Activated naive CD8-positive, alpha-beta T cell treated with anti-CD3 and anti-CD28 coated beads, Interleukin-2, amount 10 ng/mL, durations not matched to agents 7 days and 5 days (primary cell): ENCODE results near the gene POLN. TPM values are rescaled to one million over a fixed set of nuclear protein-coding genes. Genes with fewer than 3 reads are reported as not detected.

Source experiments
- ATAC-seq: fragments of 150-1000 bp; cut with Tn5 transposase; one replicate; pipeline ENCODE4 v1.10.0; 2021; ENCODE audit warnings: low read depth, moderate library complexity
- POLR2A ChIA-PET: fragments of 350-600 bp; sonication (Branson Sonifier 250); formaldehyde crosslinking; loops from one replicate; lab custom pipeline; 2021; ENCODE audit warnings: antibody characterized with exemption; lab: Charles Lee
- DNase-seq: peaks from one replicate; pipeline ENCODE4 v3.0.0; 2021
- H3K27ac Mint-ChIP-seq: one replicate; pipeline ENCODE4 v1.8.0; 2022; ENCODE audit warnings: mild to moderate bottlenecking, mixed read lengths
- H3K27me3 Mint-ChIP-seq: one replicate; pipeline ENCODE4 v1.8.0; 2022; ENCODE audit warnings: mild to moderate bottlenecking, moderate library complexity, mixed read lengths
- H3K36me3 Mint-ChIP-seq: one replicate; pipeline ENCODE4 v1.8.0; 2021; ENCODE audit warnings: mild to moderate bottlenecking, mixed read lengths
- H3K4me1 Mint-ChIP-seq: one replicate; pipeline ENCODE4 v1.8.0; 2021; ENCODE audit warnings: mixed read lengths
- H3K4me3 Mint-ChIP-seq: one replicate; pipeline ENCODE4 v1.8.0; 2022; ENCODE audit warnings: mild to moderate bottlenecking, moderate library complexity, mixed read lengths
- H3K9me3 Mint-ChIP-seq: one replicate; pipeline ENCODE4 v1.8.0; 2021; ENCODE audit warnings: mixed read lengths
- total RNA-seq, 2 experiments: library from RNA; stranded (reverse); gene quantifications; one replicate each; pipeline ENCODE4 v1.2.3, GENCODE V29; 2021

The POLN gene
- total RNA-seq, 2 experiments from 2014 or later: 2.4 to 3.2 TPM

DNA sequence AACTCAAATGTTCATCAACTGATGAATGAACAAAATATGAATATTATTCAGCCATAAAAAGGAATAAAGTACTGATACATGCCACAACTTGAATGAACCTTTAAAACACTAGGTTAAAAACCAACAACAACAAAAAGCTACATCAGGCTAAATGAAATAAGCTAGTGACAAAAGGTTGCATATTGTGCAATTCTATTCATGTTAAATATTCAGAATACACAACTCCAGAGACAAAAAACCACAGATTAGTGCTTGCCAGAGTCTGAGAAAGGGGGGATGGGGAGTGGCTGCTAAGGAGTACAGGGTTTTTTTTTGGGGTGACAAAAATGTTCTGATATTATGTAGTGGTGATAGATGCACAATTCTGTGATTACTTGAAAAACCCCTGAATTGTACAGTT lies 58.5 kb downstream of the POLN start:
- H3K4me1 Mint-ChIP-seq: peaks cover 2% of the 10 kb centered on the region

DNA sequence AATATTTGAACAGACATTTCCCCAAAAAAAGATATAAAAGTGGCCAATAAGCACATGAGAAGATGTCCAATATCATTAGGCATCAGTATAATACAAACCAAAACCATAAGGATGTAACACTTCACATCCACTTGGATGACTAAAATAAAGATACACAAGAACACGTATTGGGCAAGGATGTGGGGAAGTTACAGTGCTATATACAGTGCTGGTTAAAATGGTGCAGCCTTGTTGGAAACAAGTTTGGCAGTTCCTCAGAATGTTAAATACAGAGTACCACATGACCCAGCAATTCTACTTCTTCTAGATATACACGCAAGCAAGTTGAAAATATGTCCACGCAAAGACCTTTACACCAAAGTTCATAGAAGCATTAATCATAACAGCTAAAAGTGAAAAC lies 58.9 kb downstream of the POLN start:
- DNase-seq: no peak
- Mint-ChIP-seq H3K4me1 (peaks cover 2% of the 10 kb centered on the region), H3K4me3 (no peak overlapping the region), H3K27ac (no peak overlapping the region), H3K27me3 (peaks cover 3% of the 10 kb centered on the region), H3K36me3 (peaks cover 13% of the 10 kb centered on the region), H3K9me3 (peaks cover 3% of the 10 kb centered on the region)
- no peak for ATAC-seq
- POLR2A ChIA-PET: no interaction called here

More for the DNA sequence above, 58.5 kb downstream of the POLN start:
- no peak overlapping the region for H3K27ac Mint-ChIP-seq
- POLR2A ChIA-PET: no interaction called here
- peaks cover 3% of the 10 kb centered on the region for H3K9me3 Mint-ChIP-seq
- ATAC-seq (no peak), DNase-seq (no peak)
- no peak overlapping the region for H3K4me3 Mint-ChIP-seq
- peaks cover 13% of the 10 kb centered on the region for H3K36me3 Mint-ChIP-seq
- peaks cover 3% of the 10 kb centered on the region for H3K27me3 Mint-ChIP-seq

DNA sequence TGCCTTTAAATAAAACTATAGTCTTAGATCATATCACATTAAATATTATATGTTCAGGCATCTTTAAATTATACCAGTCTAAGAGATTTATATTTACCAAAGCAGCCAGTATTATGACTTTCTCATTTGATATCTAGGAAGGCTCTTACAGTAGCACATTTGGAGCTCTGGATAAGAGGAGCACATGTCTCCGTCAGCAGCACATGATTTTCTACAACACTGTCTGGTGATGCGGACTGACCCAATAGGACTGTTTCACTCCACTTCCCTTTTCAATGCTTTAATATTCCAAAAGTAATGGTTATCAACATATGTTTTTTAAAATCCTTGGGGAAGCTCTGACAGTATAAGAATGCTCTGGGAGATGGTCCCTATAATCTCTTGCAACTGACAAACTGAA lies 61.5 kb downstream of the POLN start:
- Mint-ChIP-seq H3K4me1 (peaks cover 7% of the 10 kb centered on the region), H3K4me3 (no peak overlapping the region), H3K27me3 (peaks cover 3% of the 10 kb centered on the region), H3K36me3 (peaks cover 12% of the 10 kb centered on the region), H3K27ac (no peak overlapping the region), H3K9me3 (peaks cover 2% of the 10 kb centered on the region)
- POLR2A ChIA-PET: no interaction called here
- no peak for ATAC-seq
- no peak for DNase-seq

DNA sequence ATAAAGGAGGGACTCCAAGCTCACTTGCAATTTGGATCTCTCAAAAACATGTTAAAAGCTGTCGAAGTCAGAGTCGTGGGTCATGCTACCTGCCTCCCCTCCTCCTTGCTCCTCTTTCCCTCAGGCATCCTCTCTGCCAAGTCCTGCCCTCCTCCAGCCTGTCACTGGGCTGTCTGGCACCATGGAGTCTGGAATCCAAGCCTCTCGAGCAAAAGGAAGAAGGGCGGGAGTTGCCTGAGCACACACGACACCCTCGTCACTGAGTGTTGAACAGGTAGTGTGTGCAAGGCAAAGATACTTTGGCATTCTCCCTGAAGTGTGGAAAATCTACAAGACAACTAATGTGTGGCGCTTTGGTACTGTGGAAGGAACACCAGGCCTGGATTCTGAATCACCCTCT lies 62.2 kb downstream of the POLN start:
- POLR2A ChIA-PET: no interaction called here
- H3K27me3 Mint-ChIP-seq: peaks cover 3% of the 10 kb centered on the region
- no peak overlapping the region for H3K27ac Mint-ChIP-seq
- H3K9me3 Mint-ChIP-seq: peaks cover 2% of the 10 kb centered on the region
- no peak overlapping the region for H3K4me3 Mint-ChIP-seq
- ATAC-seq: no peak
- no peak for DNase-seq
- H3K4me1 Mint-ChIP-seq: peaks cover 9% of the 10 kb centered on the region
- peaks cover 12% of the 10 kb centered on the region for H3K36me3 Mint-ChIP-seq

DNA sequence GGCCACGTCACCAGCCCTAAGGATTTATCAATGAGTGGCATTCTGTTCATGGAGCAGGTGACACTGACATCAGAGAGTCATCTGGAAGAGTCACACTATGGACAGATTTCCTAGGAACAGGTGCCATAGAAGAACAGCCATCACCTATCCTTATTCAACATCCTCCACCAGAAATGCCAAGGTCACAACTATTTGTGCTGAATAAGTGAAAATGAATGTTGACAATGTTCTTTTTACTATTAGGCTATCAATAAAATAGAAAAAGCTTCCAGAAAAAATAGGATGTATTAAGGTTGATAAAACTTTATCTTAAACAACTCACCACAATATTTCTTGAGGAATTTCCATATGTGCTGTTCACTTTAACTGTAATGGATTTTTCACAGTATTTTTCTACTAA lies 62.9 kb downstream of the POLN start:
- DNase-seq (no peak), ATAC-seq (no peak)
- Mint-ChIP-seq H3K27me3 (peaks cover 2% of the 10 kb centered on the region), H3K9me3 (peaks cover 2% of the 10 kb centered on the region), H3K27ac (no peak overlapping the region), H3K36me3 (peaks cover 11% of the 10 kb centered on the region), H3K4me3 (no peak overlapping the region), H3K4me1 (peaks cover 7% of the 10 kb centered on the region)
- POLR2A ChIA-PET: no interaction called here

DNA sequence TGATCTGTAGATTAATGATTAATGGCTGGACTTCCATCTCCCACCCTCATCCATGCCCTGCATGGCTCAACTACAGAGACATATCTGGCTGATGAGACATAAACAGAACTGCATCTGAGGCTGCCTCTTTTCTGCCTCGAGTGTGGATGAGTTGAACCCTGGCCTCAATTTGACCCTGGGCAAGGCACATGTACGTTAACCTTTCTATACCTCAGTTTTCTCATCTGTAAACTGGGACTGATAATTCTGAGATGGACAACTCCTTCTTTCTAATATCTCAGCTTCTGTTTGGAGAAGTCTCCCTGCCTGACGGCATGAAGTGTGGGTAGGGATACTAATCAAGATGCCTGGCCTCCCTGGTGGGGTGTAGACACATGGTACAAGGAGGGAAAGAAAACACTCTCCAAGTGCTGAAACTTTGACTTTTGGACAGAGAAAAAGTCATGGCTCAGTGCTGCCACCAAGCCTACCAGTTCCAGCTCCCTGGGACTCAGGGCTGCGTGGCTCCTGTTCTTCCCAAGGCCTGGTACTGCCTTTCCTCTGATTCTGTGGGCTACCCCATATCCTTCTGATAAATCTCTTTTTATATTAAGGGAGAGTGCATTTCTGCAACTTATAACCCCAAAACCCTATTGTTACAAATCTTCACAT lies 64.4 kb downstream of the POLN start:
- ATAC-seq: peak; percentile 43
- Mint-ChIP-seq H3K4me3 (no peak overlapping the region), H3K4me1 (peaks cover 10% of the 10 kb centered on the region), H3K27me3 (no peaks in the 10 kb centered on the region), H3K9me3 (peaks cover 1% of the 10 kb centered on the region), H3K27ac (peak overlapping the region; percentile 46), H3K36me3 (peaks cover 9% of the 10 kb centered on the region)
- POLR2A ChIA-PET: no interaction called here
- DNase-seq: no peak

DNA sequence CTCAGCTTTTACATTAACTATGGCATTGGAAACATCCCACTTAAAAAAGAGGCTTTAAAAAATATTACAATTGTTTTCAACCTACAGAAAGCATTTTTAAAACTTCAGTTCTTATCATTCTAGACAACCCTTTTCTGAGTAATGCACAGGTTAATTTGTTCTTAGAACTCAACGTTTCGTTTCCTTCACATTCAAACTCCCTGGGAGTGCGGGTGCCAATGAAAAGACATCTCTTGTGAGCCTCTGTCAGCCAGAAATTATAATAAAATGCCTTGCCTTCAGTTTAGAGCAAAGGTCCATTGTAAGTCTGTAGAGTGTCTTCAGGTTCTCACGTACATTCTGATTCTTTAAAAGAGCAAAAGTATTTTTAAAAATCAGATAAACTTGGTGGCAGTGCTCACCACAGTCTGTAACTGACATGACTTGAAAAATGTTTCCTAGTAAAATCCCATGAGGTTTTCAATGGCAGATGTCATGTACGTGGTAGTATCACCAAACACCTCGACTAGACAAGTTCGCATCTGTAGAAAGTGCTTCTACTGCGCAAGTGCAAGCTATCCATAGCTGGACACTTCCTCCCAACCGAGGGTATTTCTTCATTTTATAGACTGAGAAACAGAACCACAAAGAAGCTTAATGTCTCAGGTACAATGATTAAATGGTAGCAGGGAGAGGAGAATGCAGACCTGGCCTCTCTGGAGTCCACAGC lies 65.8 kb downstream of the POLN start:
- DNase-seq (no peak), ATAC-seq (peak; percentile 37)
- POLR2A ChIA-PET: interaction anchor here (0.6 kb wide), 1 partner anchor 164 kb away, joined by 4 read pairs; no protein-coding TSS in a partner anchor
- H3K27me3 Mint-ChIP-seq: no peaks in the 10 kb centered on the region
- H3K4me3 Mint-ChIP-seq: no peak overlapping the region
- peaks cover 3% of the 10 kb centered on the region for H3K36me3 Mint-ChIP-seq
- no peaks in the 10 kb centered on the region for H3K9me3 Mint-ChIP-seq
- H3K27ac Mint-ChIP-seq: peak overlapping the region; percentile 69
- H3K4me1 Mint-ChIP-seq: peaks cover 19% of the 10 kb centered on the region

DNA sequence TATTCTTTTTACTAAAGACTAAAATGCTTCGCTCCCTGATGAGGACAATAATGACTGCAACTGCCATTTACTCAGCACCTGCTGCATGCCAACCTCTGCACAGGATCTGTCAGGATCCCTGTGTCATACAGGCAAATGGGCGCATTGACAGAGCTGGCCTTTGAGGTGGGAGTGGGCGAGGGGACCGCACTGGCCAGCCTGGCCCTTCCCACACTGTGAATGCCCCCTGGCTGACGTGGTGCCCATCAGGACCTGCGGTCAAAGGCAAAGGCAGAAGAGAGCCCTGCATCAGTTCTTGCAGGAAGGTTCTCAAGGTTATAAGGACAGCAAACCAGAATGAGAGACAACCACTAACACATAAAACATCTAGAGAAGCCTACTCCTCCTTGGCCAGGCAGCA lies 67.9 kb downstream of the POLN start:
- H3K9me3 Mint-ChIP-seq: no peaks in the 10 kb centered on the region
- POLR2A ChIA-PET: no interaction called here
- no peak overlapping the region for H3K27ac Mint-ChIP-seq
- DNase-seq: no peak
- no peaks in the 10 kb centered on the region for H3K27me3 Mint-ChIP-seq
- ATAC-seq: no peak
- no peak overlapping the region for H3K4me3 Mint-ChIP-seq
- H3K36me3 Mint-ChIP-seq: peaks cover 5% of the 10 kb centered on the region
- peaks cover 19% of the 10 kb centered on the region for H3K4me1 Mint-ChIP-seq

DNA sequence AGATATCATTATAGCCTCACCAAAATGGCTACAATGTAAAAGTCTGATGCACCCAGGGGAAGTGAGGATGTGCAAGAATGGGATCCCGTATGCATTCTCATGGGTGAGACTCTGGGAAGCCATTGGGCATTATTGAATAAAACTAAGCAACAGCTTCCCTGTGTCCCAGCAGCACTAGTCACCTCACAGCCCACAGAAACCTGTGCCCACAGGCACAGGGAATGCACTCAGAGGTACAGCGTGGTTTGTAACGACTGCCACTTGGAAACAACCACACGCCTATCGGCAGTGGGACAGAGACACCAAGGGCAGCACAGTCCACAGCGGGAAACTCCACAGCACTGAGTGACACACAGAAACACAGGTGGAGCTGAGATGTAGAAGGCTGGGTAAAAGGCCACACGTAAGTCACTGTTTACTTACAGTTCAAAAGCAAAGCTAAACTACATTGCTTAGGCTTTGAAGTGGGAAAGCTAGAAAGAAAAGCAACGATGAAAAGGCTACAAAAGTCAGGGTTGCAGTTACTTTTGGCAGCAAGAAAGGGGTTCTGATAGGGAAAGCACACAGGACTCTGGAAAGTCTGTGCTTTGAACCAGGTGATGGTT lies 69.2 kb downstream of the POLN start:
- peak overlapping the region; percentile 26 for H3K27ac Mint-ChIP-seq
- peaks cover 19% of the 10 kb centered on the region for H3K4me1 Mint-ChIP-seq
- no peaks in the 10 kb centered on the region for H3K9me3 Mint-ChIP-seq
- H3K36me3 Mint-ChIP-seq: peaks cover 11% of the 10 kb centered on the region
- H3K4me3 Mint-ChIP-seq: peak overlapping the region; percentile 17
- DNase-seq (no peak), ATAC-seq (peak; percentile 35)
- no peaks in the 10 kb centered on the region for H3K27me3 Mint-ChIP-seq
- POLR2A ChIA-PET: interaction anchor here (1.2 kb wide), 1 partner anchor 68 kb away, joined by 4 read pairs; no protein-coding TSS in a partner anchor

DNA sequence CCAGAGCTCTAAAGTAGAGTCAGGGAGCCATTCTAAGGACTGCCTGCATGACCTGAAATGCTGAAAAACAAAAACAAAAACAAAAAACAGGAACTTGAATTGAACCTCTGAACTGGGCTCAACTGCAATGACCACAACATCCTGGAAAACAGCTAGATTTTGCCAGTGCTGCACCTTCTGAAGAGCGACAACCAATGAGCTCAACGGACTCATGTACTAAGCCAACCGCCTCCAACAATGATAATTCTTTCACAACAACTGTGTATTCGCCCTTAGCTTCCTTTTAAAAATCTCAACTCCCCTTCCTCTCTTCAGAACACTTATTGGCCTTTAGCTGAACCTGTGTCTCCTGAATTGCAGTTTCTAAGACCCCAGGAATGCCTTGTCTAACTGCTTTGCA lies 69.8 kb downstream of the POLN start:
- DNase-seq (no peak), ATAC-seq (peak; percentile 75)
- H3K4me3 Mint-ChIP-seq: peak overlapping the region; percentile 17

DNA sequence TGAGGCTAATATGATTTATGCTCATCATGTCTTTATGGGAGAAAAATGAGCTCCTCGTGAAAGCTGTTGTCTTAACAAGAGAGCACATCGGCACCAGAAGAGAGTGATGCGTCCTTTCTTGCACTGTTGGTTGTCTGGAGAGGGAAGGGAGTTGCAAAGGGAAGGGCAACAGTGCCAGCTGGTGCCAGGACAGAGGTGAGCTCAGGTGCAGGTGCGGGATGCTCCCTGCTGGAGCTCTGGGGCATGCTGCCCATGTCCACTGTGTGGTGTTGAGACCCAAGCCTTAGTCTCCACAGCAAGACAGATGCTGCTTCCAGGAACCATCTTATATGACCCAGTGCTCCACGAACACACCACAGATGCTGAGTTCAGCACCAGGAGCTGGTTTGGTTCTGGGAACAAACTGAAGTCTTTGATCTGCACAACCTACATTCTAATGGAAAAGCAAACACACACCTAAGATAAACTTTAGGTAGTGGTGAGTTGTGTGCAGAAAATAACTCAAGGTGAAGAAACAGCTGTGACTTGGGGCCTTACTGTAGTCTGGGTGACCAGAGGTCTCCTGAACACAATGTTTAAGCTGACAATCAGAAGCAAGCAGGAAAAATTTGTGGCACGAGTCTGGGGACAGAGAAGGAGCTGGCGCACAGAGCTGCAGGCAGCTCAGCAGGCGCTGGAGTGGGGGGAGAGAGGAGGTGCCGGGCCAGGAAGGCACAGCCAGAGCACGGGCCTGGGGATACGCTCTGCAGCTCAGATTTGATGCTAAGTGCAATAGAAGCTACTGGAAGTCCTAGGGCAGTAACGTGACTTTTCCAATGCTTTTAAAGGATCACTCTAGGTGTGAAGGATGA lies 73.2 kb downstream of the POLN start:
- Mint-ChIP-seq H3K36me3 (peaks cover 10% of the 10 kb centered on the region), H3K27me3 (no peaks in the 10 kb centered on the region), H3K4me3 (no peak overlapping the region), H3K9me3 (peaks cover 1% of the 10 kb centered on the region), H3K27ac (no peak overlapping the region), H3K4me1 (peaks cover 12% of the 10 kb centered on the region)
- POLR2A ChIA-PET: no interaction called here
- ATAC-seq (no peak), DNase-seq (no peak)

More for the DNA sequence above, 69.8 kb downstream of the POLN start:
- POLR2A ChIA-PET: interaction anchor here (1.2 kb wide), 1 partner anchor 69 kb away, joined by 4 read pairs; no protein-coding TSS in a partner anchor
- Mint-ChIP-seq H3K27ac (peak overlapping the region; percentile 27), H3K9me3 (no peaks in the 10 kb centered on the region), H3K4me1 (peaks cover 19% of the 10 kb centered on the region), H3K36me3 (peaks cover 11% of the 10 kb centered on the region), H3K27me3 (no peaks in the 10 kb centered on the region)

DNA sequence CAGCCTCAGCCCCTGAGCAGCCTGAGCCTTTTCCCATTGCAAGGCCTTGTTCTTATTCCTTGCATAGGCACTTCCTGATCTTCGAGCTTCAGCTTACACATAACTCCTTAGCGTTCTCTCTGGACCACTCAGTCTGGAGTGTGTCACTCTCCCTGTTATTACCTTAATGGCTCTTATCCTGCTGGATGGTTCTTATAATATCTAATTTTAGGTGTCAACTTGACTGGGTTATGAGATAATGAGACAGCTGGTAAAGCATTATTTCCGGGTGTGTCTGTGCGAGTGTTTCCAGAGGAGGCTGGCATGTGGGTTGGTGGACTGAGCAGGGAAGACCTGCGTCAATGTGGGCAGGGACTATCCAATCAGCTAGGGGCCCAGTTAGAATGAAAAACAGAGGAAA lies 75.7 kb downstream of the POLN start:
- Mint-ChIP-seq H3K4me1 (no peaks in the 10 kb centered on the region), H3K36me3 (peaks cover 10% of the 10 kb centered on the region), H3K27me3 (no peaks in the 10 kb centered on the region), H3K27ac (no peak overlapping the region), H3K4me3 (no peak overlapping the region), H3K9me3 (peaks cover 1% of the 10 kb centered on the region)
- POLR2A ChIA-PET: no interaction called here
- DNase-seq: no peak
- ATAC-seq: no peak

DNA sequence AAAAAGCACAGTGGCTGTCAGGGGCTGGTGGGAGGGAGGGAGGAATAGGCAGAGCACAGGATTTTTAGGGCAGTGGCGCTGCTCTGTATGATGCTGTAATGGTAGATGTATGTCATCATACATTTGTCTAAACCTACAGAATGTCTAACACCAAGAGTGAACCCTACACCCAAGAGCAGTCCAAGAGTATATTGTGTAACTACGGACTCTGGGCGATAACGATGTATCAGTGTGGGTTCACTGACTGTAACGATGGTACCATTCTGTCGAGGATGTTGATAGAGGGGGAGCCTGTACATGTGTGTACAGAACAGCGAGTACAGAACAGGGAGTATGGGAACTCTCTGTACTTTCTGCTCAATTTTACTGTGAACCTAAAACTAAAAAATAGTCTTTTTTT lies 76.5 kb downstream of the POLN start:
- Mint-ChIP-seq H3K27ac (no peak overlapping the region), H3K27me3 (no peaks in the 10 kb centered on the region), H3K36me3 (peaks cover 10% of the 10 kb centered on the region), H3K4me1 (no peaks in the 10 kb centered on the region), H3K9me3 (peaks cover 1% of the 10 kb centered on the region), H3K4me3 (no peak overlapping the region)
- ATAC-seq (no peak), DNase-seq (no peak)
- POLR2A ChIA-PET: no interaction called here
